SK-N-MC (cell line): Measurements from ENCODE around the gene CHRNA5.

Experiments used
- DNase-seq: peaks from one replicate; pipeline ENCODE4 v3.0.0-alpha.2; 2011; ENCODE audit warnings: low read depth, low spot score
- H3K27ac ChIP-seq: fragments of 200-600 bp; sonication (generic); 2 replicates; pipeline ENCODE4 v1.5.1; 2016; ENCODE audit warnings: mixed run types
- H3K36me3 ChIP-seq: fragments of 200-600 bp; sonication (generic); 2 replicates; pipeline ENCODE4 v1.6.1; 2017; ENCODE audit warnings: antibody characterized with exemption, low read length, mixed read lengths; ENCODE audit not compliant: insufficient read depth
- H3K4me3 ChIP-seq: fragments of 200-600 bp; sonication (generic); 2 replicates; pipeline ENCODE4 v1.5.1; 2016
- H3K9ac ChIP-seq: fragments of 200-600 bp; sonication (generic); 2 replicates; pipeline ENCODE4 v1.8.0; 2017; ENCODE audit warnings: mixed run types, mixed read lengths; ENCODE audit not compliant: insufficient read length
- H3K9me3 ChIP-seq: fragments of 200-600 bp; sonication (generic); 2 replicates; pipeline ENCODE4 v1.6.1; 2017; ENCODE audit warnings: low read depth, mild to moderate bottlenecking, antibody characterized with exemption, low read length, moderate library complexity, mixed read lengths
- EZH2 ChIP-seq: fragments of 200-600 bp; sonication (generic); IDR thresholded peaks from one replicate; pipeline ENCODE4 v1.6.1; 2017; ENCODE audit warnings: antibody characterized with exemption
- FOXP2 ChIP-seq: optimal IDR thresholded peaks from 2 replicates; pipeline ENCODE3; 2011; ENCODE audit warnings: mild to moderate bottlenecking, moderate library complexity; ENCODE audit not compliant: insufficient read depth; ENCODE audit errors: extremely low read length, control extremely low read depth
- POLR2AphosphoS5 ChIP-seq: IDR thresholded peaks from 2 replicates; pipeline ENCODE4 v1.6.1; 2012; ENCODE audit warnings: mild to moderate bottlenecking, low read depth, low read length, borderline replicate concordance

The CHRNA5 gene

GRCh38 chr15:78616506-78616905, 51.2 kb downstream of the CHRNA5 start:
- no peak for DNase-seq
- no peak overlapping the region for H3K4me3 ChIP-seq
- TF ChIP-seq POLR2AphosphoS5 (no peak), FOXP2 (no peak)

GRCh38 chr15:78617076-78617475, 51.8 kb downstream of the CHRNA5 start:
- no peak overlapping the region for H3K4me3 ChIP-seq
- H3K9me3 ChIP-seq = no peaks in the 10 kb centered on the region
- no peaks in the 10 kb centered on the region for H3K36me3 ChIP-seq
- H3K27ac ChIP-seq = no peak overlapping the region
- TF ChIP-seq EZH2 (no peak), POLR2AphosphoS5 (no peak), FOXP2 (no peak)
- H3K9ac ChIP-seq = no peak overlapping the region
- no peak for DNase-seq

More at GRCh38 chr15:78616506-78616905, 51.2 kb downstream of the CHRNA5 start:
- Histone ChIP-seq H3K9ac (no peak overlapping the region), H3K9me3 (no peaks in the 10 kb centered on the region), H3K27ac (no peak overlapping the region), H3K36me3 (no peaks in the 10 kb centered on the region)

- Histone ChIP-seq H3K9ac (no peak overlapping the region), H3K27ac (no peak overlapping the region), H3K9me3 (no peaks in the 10 kb centered on the region), H3K36me3 (no peaks in the 10 kb centered on the region), H3K4me3 (no peak overlapping the region)
- DNase-seq = no peak
- TF ChIP-seq POLR2AphosphoS5 (no peak), FOXP2 (no peak), EZH2 (no peak)
Measured at GRCh38 chr15:78617516-78617915, 52.2 kb downstream of the CHRNA5 start.

GRCh38 chr15:78618064-78618463, 52.7 kb downstream of the CHRNA5 start:
- Histone ChIP-seq H3K36me3 (no peaks in the 10 kb centered on the region), H3K4me3 (no peak overlapping the region), H3K27ac (no peak overlapping the region), H3K9me3 (no peaks in the 10 kb centered on the region), H3K9ac (no peak overlapping the region)
- TF ChIP-seq FOXP2 = no peak
- TF ChIP-seq EZH2 = no peak
- no peak for TF ChIP-seq POLR2AphosphoS5
- DNase-seq = no peak

GRCh38 chr15:78618490-78618934, 53.2 kb downstream of the CHRNA5 start:
- DNase-seq = peak; percentile 45
- H3K9ac ChIP-seq = no peak overlapping the region
- H3K4me3 ChIP-seq = no peak overlapping the region
- TF ChIP-seq FOXP2 (no peak), POLR2AphosphoS5 (no peak), EZH2 (no peak)
- H3K27ac ChIP-seq = no peak overlapping the region
- no peaks in the 10 kb centered on the region for H3K9me3 ChIP-seq
- no peaks in the 10 kb centered on the region for H3K36me3 ChIP-seq

GRCh38 chr15:78619022-78619950, 54.0 kb downstream of the CHRNA5 start:
- TF ChIP-seq POLR2AphosphoS5 (no peak), EZH2 (no peak)
- H3K9ac ChIP-seq = no peak overlapping the region
- no peak overlapping the region for H3K4me3 ChIP-seq
- H3K27ac ChIP-seq = no peak overlapping the region
- no peaks in the 10 kb centered on the region for H3K36me3 ChIP-seq
- no peak for DNase-seq
- H3K9me3 ChIP-seq = no peaks in the 10 kb centered on the region

- H3K4me3 ChIP-seq = peak overlapping the region; percentile 47
- H3K9ac ChIP-seq = no peak overlapping the region
- H3K27ac ChIP-seq = no peak overlapping the region
- H3K9me3 ChIP-seq = no peaks in the 10 kb centered on the region
- DNase-seq = no peak
- no peak for TF ChIP-seq EZH2
- TF ChIP-seq POLR2AphosphoS5 = no peak
- TF ChIP-seq FOXP2 = no peak
- no peaks in the 10 kb centered on the region for H3K36me3 ChIP-seq
Measured at GRCh38 chr15:78620021-78620526, 54.8 kb downstream of the CHRNA5 start.

- no peak for DNase-seq
- no peak within 1 kb of the TSS for H3K9ac ChIP-seq
- peak within 1 kb of the TSS; percentile 47 for H3K4me3 ChIP-seq
- H3K36me3 ChIP-seq = no peaks in the 10 kb centered on the region
- TF ChIP-seq POLR2AphosphoS5 (no peak), EZH2 (no peak), FOXP2 (no peak)
- no peaks in the 10 kb centered on the region for H3K9me3 ChIP-seq
- no peak within 1 kb of the TSS for H3K27ac ChIP-seq
Measured at GRCh38 chr15:78620527-78621421, 55.5 kb downstream of the CHRNA5 start, which contains the start of gene CHRNA3. TSS of gene CHRNA3 (minus strand) at chr15:78620996. CDS start at chr15:78620794, 202 bp downstream.
